ENCODE data around the gene OR52E6.

GRCh38 chr11:5880329-5880728 lies 38.6 kb upstream of the OR52E6 start, which contains the start of gene OR52E4:
- no peak for TF ChIP-seq CTCF (IDR thresholded peaks at IDR 0.05)
- no peak for TF ChIP-seq POLR2A (IDR thresholded peaks at IDR 0.05)
